WTC11 (cell line): Measurements from ENCODE around the gene BDP1. TPM values are rescaled to one million over a fixed set of nuclear protein-coding genes. Genes with fewer than 3 reads are reported as not detected.

ENCODE experiments used
- ATAC-seq: fragments of 200-7000 bp; cut with Tn5 transposase; 2 replicates; pipeline ENCODE4 v1.10.0; 2021; ENCODE audit warnings: mild to moderate bottlenecking, moderate library complexity
- CTCF ChIA-PET: fragments of 300-600 bp; sonication (Branson Sonifier 250); formaldehyde crosslinking; loops from one replicate; lab custom pipeline; 2021; ENCODE audit warnings: antibody characterized with exemption; lab: Charles Lee
- POLR2A ChIA-PET: fragments of 350-600 bp; sonication (Branson Sonifier 250); formaldehyde crosslinking; loops from one replicate; lab custom pipeline; 2021; ENCODE audit warnings: antibody characterized with exemption; lab: Charles Lee
- DNase-seq: peaks from one replicate; pipeline ENCODE4 v3.0.0; 2021; ENCODE audit warnings: low spot score
- H3K27ac Mint-ChIP-seq: 2 replicates; pipeline ENCODE4 v1.8.0; 2021; ENCODE audit warnings: mixed read lengths
- H3K27me3 Mint-ChIP-seq: 2 replicates; pipeline ENCODE4 v1.8.0; 2021; ENCODE audit warnings: low read depth, mild to moderate bottlenecking, moderate library complexity, mixed read lengths
- H3K36me3 Mint-ChIP-seq: 2 replicates; pipeline ENCODE4 v1.8.0; 2021; ENCODE audit warnings: mixed read lengths
- H3K4me1 Mint-ChIP-seq: 2 replicates; pipeline ENCODE4 v1.8.0; 2022; ENCODE audit warnings: mixed read lengths
- H3K4me3 Mint-ChIP-seq: 2 replicates; pipeline ENCODE4 v1.8.0; 2021; ENCODE audit warnings: mild to moderate bottlenecking, moderate library complexity, mixed read lengths
- H3K9me3 Mint-ChIP-seq: 2 replicates; pipeline ENCODE4 v1.8.0; 2021; ENCODE audit warnings: mixed read lengths
- ESRRA ChIP-seq: sonication (generic); formaldehyde crosslinking; IDR thresholded peaks from 2 replicates; pipeline ENCODE4 v1.8.1; 2022; ENCODE audit warnings: mild to moderate bottlenecking, missing genetic modification reagents, borderline replicate concordance
- FOXK1 ChIP-seq: sonication (generic); formaldehyde crosslinking; IDR thresholded peaks from 2 replicates; pipeline ENCODE4 v1.8.0; 2022; ENCODE audit warnings: mild to moderate bottlenecking, moderate library complexity, missing genetic modification reagents
- GTF2I ChIP-seq: fragments of 250-450 bp; sonication (Bioruptor Pico); conservative IDR thresholded peaks from 2 replicates; pipeline ENCODE4 v1.4.0; 2021; ENCODE audit warnings: mild to moderate bottlenecking
- JUN ChIP-seq: sonication (generic); formaldehyde crosslinking; IDR thresholded peaks from 2 replicates; pipeline ENCODE4 v1.8.0; 2023; ENCODE audit warnings: mild to moderate bottlenecking, missing genetic modification reagents
- NFE2L1 ChIP-seq: sonication (generic); formaldehyde crosslinking; IDR thresholded peaks from 2 replicates; pipeline ENCODE4 v1.8.1; 2023; ENCODE audit warnings: missing genetic modification reagents
- NR3C1 ChIP-seq: sonication (generic); formaldehyde crosslinking; conservative IDR thresholded peaks from 2 replicates; pipeline ENCODE4 v1.8.1; 2023; ENCODE audit warnings: low read depth, mild to moderate bottlenecking, missing genetic modification reagents
- PRDM15 ChIP-seq: sonication (generic); formaldehyde crosslinking; IDR thresholded peaks from 2 replicates; pipeline ENCODE4 v1.8.0; 2022; ENCODE audit warnings: missing genetic modification reagents
- RELA ChIP-seq: sonication (generic); formaldehyde crosslinking; IDR thresholded peaks from 2 replicates; pipeline ENCODE4 v1.8.1; 2022; ENCODE audit warnings: missing genetic modification reagents, mild to moderate bottlenecking, borderline replicate concordance
- SMAD3 ChIP-seq: sonication (generic); formaldehyde crosslinking; IDR thresholded peaks from 2 replicates; pipeline ENCODE4 v1.8.0; 2022; ENCODE audit warnings: missing genetic modification reagents, mild to moderate bottlenecking, borderline replicate concordance
- SP1 ChIP-seq: sonication (generic); formaldehyde crosslinking; conservative IDR thresholded peaks from 2 replicates; pipeline ENCODE4 v1.8.1; 2022; ENCODE audit warnings: missing genetic modification reagents
- STAT6 ChIP-seq: sonication (generic); formaldehyde crosslinking; conservative IDR thresholded peaks from 2 replicates; pipeline ENCODE4 v1.8.1; 2023; ENCODE audit warnings: mild to moderate bottlenecking, low read depth, missing genetic modification reagents, moderate library complexity
- ZNF138 ChIP-seq: sonication (generic); formaldehyde crosslinking; conservative IDR thresholded peaks from 2 replicates; pipeline ENCODE4 v1.8.1; 2022; ENCODE audit warnings: mild to moderate bottlenecking, moderate library complexity, missing genetic modification reagents
- ZNF263 ChIP-seq: sonication (generic); formaldehyde crosslinking; IDR thresholded peaks from 2 replicates; pipeline ENCODE4 v1.8.1; 2022; ENCODE audit warnings: low read depth, mild to moderate bottlenecking, moderate library complexity, missing genetic modification reagents
- ZNF317 ChIP-seq: sonication (generic); formaldehyde crosslinking; IDR thresholded peaks from 2 replicates; pipeline ENCODE4 v1.8.1; 2023; ENCODE audit warnings: low read depth, mild to moderate bottlenecking, moderate library complexity, missing genetic modification reagents, borderline replicate concordance
- ZNF423 ChIP-seq: fragments of 250-450 bp; sonication (Bioruptor Pico); IDR thresholded peaks from 2 replicates; pipeline ENCODE4 v2.1.2; 2022; ENCODE audit warnings: mild to moderate bottlenecking, moderate library complexity
- total RNA-seq: library from RNA; stranded (reverse); gene quantifications from 3 replicates; pipeline ENCODE4 v1.2.3, GENCODE V29; 2021
- TF ChIP-seq, protein P1 (sequence below): sonication (generic); formaldehyde crosslinking; IDR thresholded peaks from 2 replicates; pipeline ENCODE4 v1.8.1; 2023; ENCODE audit warnings: mild to moderate bottlenecking, missing genetic modification reagents
- TF ChIP-seq, protein P2 (sequence below): sonication (generic); formaldehyde crosslinking; IDR thresholded peaks from 2 replicates; pipeline ENCODE4 v1.8.1; 2022; ENCODE audit warnings: low read depth, mild to moderate bottlenecking, moderate library complexity, missing genetic modification reagents, borderline replicate concordance
- TF ChIP-seq, protein P3 (sequence below): fragments of 250-450 bp; sonication (Bioruptor Pico); IDR thresholded peaks from 2 replicates; pipeline ENCODE4 v2.1.2; 2022; ENCODE audit warnings: mild to moderate bottlenecking, moderate library complexity

Gene BDP1
- total RNA-seq, 1 experiment from 2014 or later, result 34.7 TPM

DNA sequence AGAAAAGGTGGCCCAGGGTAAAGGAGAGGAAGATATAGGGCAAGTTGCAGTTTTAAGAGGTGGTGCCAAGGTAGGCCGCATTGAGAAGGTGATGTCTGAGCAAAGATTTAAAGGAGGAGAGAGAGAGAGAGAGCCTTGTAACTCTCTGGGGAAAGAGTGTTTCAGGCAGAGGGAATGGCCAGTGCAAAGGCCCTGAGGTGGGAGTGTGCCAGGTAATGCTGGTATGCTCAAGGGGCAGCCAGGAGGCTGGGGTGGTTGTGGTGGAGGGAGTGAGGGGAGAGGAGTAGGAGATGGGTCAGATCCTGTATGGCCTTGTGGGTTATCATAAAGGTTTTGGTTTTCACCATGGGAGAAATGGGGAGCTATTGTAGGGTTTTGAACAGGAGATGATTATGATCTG is 141.6 kb downstream of the BDP1 start (continued):
- TF ChIP-seq ZNF138, result no peak
- no peak for TF ChIP-seq FOXK1 (CRISPR knock-in tag)
- TF ChIP-seq, protein P1, sequence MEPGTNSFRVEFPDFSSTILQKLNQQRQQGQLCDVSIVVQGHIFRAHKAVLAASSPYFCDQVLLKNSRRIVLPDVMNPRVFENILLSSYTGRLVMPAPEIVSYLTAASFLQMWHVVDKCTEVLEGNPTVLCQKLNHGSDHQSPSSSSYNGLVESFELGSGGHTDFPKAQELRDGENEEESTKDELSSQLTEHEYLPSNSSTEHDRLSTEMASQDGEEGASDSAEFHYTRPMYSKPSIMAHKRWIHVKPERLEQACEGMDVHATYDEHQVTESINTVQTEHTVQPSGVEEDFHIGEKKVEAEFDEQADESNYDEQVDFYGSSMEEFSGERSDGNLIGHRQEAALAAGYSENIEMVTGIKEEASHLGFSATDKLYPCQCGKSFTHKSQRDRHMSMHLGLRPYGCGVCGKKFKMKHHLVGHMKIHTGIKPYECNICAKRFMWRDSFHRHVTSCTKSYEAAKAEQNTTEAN, result no peak
- no peak for TF ChIP-seq PRDM15 (CRISPR knock-in tag)

- Mint-ChIP-seq H3K9me3 (peaks cover 4% of the 10 kb centered on the region; the same call in 1 of the 2 replicates), H3K27ac (0 out of 2 replicates have a peak overlapping the region, but pooled peaks have one; percentile 58), H3K4me3 (no peak overlapping the region), H3K27me3 (no peaks in the 10 kb centered on the region), H3K4me1 (no peaks in the 10 kb centered on the region), H3K36me3 (peaks cover 67% of the 10 kb centered on the region)
- TF ChIP-seq ESRRA (no peak), SP1 (CRISPR knock-in tag) (no peak), GTF2I (CRISPR knock-in tag) (no peak), SMAD3 (CRISPR knock-in tag) (no peak), ZNF263 (no peak), NR3C1 (no peak), STAT6 (CRISPR knock-in tag) (no peak), RELA (no peak), NFE2L1 (CRISPR knock-in tag) (no peak), ZNF423 (CRISPR knock-in tag) (no peak), ZNF317 (CRISPR knock-in tag) (no peak), JUN (CRISPR knock-in tag) (no peak)
- TF ChIP-seq, protein P2, sequence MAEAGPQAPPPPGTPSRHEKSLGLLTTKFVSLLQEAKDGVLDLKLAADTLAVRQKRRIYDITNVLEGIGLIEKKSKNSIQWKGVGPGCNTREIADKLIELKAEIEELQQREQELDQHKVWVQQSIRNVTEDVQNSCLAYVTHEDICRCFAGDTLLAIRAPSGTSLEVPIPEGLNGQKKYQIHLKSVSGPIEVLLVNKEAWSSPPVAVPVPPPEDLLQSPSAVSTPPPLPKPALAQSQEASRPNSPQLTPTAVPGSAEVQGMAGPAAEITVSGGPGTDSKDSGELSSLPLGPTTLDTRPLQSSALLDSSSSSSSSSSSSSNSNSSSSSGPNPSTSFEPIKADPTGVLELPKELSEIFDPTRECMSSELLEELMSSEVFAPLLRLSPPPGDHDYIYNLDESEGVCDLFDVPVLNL (CRISPR knock-in tag), result no peak
- TF ChIP-seq, protein P3, sequence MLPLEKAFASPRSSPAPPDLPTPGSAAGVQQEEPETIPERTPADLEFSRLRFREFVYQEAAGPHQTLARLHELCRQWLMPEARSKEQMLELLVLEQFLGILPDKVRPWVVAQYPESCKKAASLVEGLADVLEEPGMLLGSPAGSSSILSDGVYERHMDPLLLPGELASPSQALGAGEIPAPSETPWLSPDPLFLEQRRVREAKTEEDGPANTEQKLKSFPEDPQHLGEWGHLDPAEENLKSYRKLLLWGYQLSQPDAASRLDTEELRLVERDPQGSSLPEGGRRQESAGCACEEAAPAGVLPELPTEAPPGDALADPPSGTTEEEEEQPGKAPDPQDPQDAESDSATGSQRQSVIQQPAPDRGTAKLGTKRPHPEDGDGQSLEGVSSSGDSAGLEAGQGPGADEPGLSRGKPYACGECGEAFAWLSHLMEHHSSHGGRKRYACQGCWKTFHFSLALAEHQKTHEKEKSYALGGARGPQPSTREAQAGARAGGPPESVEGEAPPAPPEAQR (CRISPR knock-in tag), result no peak
- DNase-seq (no peak), ATAC-seq (no peak; the same call in 1 of the 2 replicates)
- ChIA-PET CTCF (interaction anchor here (0.5 to 2.3 kb wide), 31 partner anchors 9 to 1069 kb away, joined by 3 to 27 read pairs (median 4); partner anchors contain the start of genes CARTPT and MCCC2), POLR2A (interaction anchor here (0.8 kb wide), 1 partner anchor 14 kb away, joined by 3 read pairs; the partner anchor contains the start of gene MCCC2)
Observed at GRCh38 chr5:71600783-71601182, 145.3 kb downstream of the BDP1 start.
